ENCODE results near the gene NXPH4.

DNA sequence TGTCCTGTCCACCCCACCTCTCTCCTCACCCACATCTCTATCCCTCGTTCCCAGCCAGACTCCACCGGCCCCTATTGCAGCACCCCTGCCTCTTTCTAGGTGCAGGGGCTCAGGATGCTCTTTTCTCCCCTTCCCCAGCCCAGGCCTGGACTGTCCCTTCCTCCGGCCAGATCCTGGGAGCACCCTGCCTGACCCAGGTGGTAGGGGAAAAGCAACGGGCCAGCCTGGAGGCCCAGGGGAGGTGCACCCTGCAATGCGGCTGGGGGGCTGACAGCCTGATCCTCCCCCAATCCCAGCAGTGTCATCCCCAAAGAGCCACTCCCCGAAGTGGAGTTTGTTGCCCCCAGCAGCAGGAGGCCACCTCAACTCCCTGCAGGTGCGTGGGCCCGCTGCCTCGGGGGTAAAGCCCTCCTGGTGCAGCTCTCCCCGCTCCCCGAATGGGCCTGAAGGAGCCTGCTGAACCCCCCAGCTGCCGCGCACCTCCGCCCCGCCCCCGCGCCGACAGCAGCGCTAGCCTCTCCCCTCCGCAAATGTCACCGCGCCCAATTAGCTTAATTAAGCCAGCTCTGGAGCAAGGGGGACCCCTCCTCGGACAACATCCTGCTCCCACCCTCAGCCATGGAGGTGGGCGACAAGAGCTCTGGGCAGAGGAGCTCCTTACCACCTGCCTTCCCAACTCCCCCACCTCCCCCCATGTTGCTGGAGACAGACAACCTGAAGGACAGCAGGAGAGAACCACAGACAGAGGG lies 4.7 kb downstream of the NXPH4 start:
- TF ChIP-seq POLR2A (IDR thresholded peaks at IDR 0.05), result no peak
- TF ChIP-seq, protein P1, sequence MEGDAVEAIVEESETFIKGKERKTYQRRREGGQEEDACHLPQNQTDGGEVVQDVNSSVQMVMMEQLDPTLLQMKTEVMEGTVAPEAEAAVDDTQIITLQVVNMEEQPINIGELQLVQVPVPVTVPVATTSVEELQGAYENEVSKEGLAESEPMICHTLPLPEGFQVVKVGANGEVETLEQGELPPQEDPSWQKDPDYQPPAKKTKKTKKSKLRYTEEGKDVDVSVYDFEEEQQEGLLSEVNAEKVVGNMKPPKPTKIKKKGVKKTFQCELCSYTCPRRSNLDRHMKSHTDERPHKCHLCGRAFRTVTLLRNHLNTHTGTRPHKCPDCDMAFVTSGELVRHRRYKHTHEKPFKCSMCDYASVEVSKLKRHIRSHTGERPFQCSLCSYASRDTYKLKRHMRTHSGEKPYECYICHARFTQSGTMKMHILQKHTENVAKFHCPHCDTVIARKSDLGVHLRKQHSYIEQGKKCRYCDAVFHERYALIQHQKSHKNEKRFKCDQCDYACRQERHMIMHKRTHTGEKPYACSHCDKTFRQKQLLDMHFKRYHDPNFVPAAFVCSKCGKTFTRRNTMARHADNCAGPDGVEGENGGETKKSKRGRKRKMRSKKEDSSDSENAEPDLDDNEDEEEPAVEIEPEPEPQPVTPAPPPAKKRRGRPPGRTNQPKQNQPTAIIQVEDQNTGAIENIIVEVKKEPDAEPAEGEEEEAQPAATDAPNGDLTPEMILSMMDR (IDR thresholded peaks at IDR 0.05), result no peak
- TF ChIP-seq POLR2AphosphoS5 (IDR thresholded peaks at IDR 0.05), result no peak

Data from suprapubic skin (tissue), 4 donors.